ENCODE measurements around the gene KAZN. TPM values are rescaled to one million over a fixed set of nuclear protein-coding genes. Genes with fewer than 3 reads are reported as not detected.

Gene KAZN
- total and polyA plus RNA-seq, 4 donors: 7.6 to 18.8 (median 11.2) TPM

DNA sequence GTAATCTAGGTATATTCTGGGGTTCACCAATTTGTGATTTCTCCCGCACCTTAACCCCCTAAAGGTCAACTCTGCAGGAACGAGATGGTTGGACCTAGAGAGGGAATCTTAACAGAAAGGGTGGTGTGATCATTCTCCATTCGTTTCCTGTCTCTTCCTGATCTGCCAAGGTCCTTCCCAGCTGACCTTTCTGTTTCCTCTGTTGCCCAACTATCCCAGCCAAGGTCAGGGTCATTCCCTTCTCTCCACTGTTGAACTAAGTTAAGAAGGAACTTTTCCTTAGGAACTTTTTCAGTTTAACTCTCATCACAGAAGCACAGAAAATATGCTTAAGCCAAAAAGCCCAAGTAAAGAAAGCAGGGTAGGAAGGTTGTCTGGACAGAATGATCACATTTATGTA, 49.3 kb downstream of the KAZN start:
- ATAC-seq (ENCODE audit: insufficient read depth, low FRiP score) (no peak), DNase-seq (peak in 1 of 3 donors; percentile 37)
- no peaks in the 10 kb centered on the region for H3K27me3 ChIP-seq (ENCODE audit: control insufficient read depth in 3 of 3, insufficient read depth in 3 of 3, low read length in 2 of 3)
- no peaks in the 10 kb centered on the region for H3K36me3 ChIP-seq (ENCODE audit: control insufficient read depth in 4 of 4, insufficient read depth in 4 of 4, low read length in 4 of 4)
- H3K4me3 ChIP-seq: no peak overlapping the region
- H3K27ac ChIP-seq (ENCODE audit: low read depth in 1 of 2, low read length in 1 of 2): no peak overlapping the region
- no peak overlapping the region for H3K9ac ChIP-seq (ENCODE audit: insufficient read depth in 1 of 2, low read length in 2 of 2)
- TF ChIP-seq, protein P1, sequence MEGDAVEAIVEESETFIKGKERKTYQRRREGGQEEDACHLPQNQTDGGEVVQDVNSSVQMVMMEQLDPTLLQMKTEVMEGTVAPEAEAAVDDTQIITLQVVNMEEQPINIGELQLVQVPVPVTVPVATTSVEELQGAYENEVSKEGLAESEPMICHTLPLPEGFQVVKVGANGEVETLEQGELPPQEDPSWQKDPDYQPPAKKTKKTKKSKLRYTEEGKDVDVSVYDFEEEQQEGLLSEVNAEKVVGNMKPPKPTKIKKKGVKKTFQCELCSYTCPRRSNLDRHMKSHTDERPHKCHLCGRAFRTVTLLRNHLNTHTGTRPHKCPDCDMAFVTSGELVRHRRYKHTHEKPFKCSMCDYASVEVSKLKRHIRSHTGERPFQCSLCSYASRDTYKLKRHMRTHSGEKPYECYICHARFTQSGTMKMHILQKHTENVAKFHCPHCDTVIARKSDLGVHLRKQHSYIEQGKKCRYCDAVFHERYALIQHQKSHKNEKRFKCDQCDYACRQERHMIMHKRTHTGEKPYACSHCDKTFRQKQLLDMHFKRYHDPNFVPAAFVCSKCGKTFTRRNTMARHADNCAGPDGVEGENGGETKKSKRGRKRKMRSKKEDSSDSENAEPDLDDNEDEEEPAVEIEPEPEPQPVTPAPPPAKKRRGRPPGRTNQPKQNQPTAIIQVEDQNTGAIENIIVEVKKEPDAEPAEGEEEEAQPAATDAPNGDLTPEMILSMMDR (IDR thresholded peaks at IDR 0.05; ENCODE audit: control extremely low read depth, extremely low read depth): no peak
- 65 to 68% methylated on average over 3 of the region's 3 CpGs for WGBS, 2 donors
- peaks cover 0 to 8% (median 2%) of the 10 kb centered on the region in 4 donors for H3K9me3 ChIP-seq (ENCODE audit: control insufficient read depth in 4 of 4, insufficient read depth in 3 of 4, low read length in 3 of 4)
- peaks cover 0 to 26% (median 5%) of the 10 kb centered on the region in 5 donors for H3K4me1 ChIP-seq (ENCODE audit: control insufficient read depth in 5 of 5, insufficient read depth in 5 of 5, low read length in 5 of 5)

- H3K27ac ChIP-seq (ENCODE audit: low read depth in 1 of 2, low read length in 1 of 2): no peak overlapping the region
- no peak overlapping the region for H3K4me3 ChIP-seq
- TF ChIP-seq, protein P1 (IDR thresholded peaks at IDR 0.05; ENCODE audit: control extremely low read depth, extremely low read depth): no peak
- no peaks in the 10 kb centered on the region for H3K27me3 ChIP-seq (ENCODE audit: control insufficient read depth in 3 of 3, insufficient read depth in 3 of 3, low read length in 2 of 3)
- ATAC-seq (ENCODE audit: insufficient read depth, low FRiP score): no peak
- peaks cover 0 to 26% (median 5%) of the 10 kb centered on the region in 5 donors for H3K4me1 ChIP-seq (ENCODE audit: control insufficient read depth in 5 of 5, insufficient read depth in 5 of 5, low read length in 5 of 5)
- no peak overlapping the region for H3K9ac ChIP-seq (ENCODE audit: insufficient read depth in 1 of 2, low read length in 2 of 2)
- WGBS, 2 donors: 58 to 68% methylated on average over 3 of the region's 3 CpGs
- H3K9me3 ChIP-seq (ENCODE audit: control insufficient read depth in 4 of 4, insufficient read depth in 3 of 4, low read length in 3 of 4): peaks cover 0 to 6% (median 0%) of the 10 kb centered on the region in 4 donors
- no peaks in the 10 kb centered on the region for H3K36me3 ChIP-seq (ENCODE audit: control insufficient read depth in 4 of 4, insufficient read depth in 4 of 4, low read length in 4 of 4)
- DNase-seq: peak in 2 of 3 donors; percentile 51 to 57
Measured at GRCh38 chr1:14648391-14648790, 49.9 kb downstream of the KAZN start.

DNA sequence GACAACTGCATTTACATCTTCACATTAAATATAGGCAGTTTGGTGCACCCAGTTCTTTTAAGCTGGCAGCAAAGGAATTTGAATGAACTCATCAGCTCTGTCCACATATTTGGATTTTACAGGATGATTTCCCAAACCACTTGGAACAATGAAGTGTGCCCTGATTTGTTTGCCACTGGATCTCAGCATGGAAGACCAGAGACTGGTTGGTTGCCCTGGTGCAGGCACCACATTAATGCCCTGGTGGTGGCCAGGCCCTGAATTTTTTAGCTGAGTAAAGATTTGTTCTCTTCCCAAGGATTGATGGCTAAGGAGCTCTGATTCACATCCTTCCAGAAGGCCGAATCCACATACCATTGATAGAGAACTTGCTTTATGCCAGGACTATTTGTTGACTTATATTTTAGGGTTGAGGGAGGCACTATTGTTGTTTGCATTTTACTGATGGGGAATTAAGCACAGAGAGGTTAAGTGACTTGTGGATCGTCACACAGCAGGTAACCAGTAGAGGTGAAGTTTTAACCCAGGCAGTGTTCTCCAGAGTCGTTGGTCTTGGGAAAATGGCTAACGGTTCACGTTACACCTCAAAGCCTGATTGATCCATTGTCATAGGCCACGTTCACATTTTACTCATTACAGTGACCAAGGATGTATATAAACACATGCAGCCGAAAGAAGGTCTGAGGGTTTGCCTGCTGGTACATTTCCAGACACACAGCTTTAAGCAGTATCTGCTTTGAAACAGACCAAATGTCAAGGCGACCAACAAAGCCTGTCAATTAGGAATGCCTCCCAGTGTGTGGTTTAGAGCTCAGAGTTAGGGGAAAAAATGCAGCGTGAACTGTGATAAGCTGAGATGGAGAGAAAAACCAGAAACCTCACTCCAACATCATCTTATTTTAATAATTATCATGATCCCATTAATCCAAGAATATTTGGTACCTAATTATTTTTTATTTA, 50.7 kb downstream of the KAZN start:
- ATAC-seq (ENCODE audit: insufficient read depth, low FRiP score): no peak
- peak; percentile 50 to 84 (median 81) for DNase-seq
- Histone ChIP-seq H3K4me1 (ENCODE audit: control insufficient read depth in 5 of 5, insufficient read depth in 5 of 5, low read length in 5 of 5) (peaks cover 0 to 26% (median 5%) of the 10 kb centered on the region in 5 donors), H3K4me3 (no peak overlapping the region), H3K9ac (ENCODE audit: insufficient read depth in 1 of 2, low read length in 2 of 2) (no peak overlapping the region), H3K9me3 (ENCODE audit: control insufficient read depth in 4 of 4, insufficient read depth in 3 of 4, low read length in 3 of 4) (peaks cover 0 to 4% (median 0%) of the 10 kb centered on the region in 4 donors), H3K27ac (ENCODE audit: low read depth in 1 of 2, low read length in 1 of 2) (no peak overlapping the region), H3K27me3 (ENCODE audit: control insufficient read depth in 3 of 3, insufficient read depth in 3 of 3, low read length in 2 of 3) (no peaks in the 10 kb centered on the region), H3K36me3 (ENCODE audit: control insufficient read depth in 4 of 4, insufficient read depth in 4 of 4, low read length in 4 of 4) (no peaks in the 10 kb centered on the region)
- TF ChIP-seq, protein P1 (IDR thresholded peaks at IDR 0.05; ENCODE audit: control extremely low read depth, extremely low read depth): no peak
- 71 to 83% methylated on average over 9 of the region's 9 CpGs for WGBS, 2 donors

Measured in lung (tissue), 12 donors.